Body of pancreas (tissue), 4 donors: ENCODE results near the gene RAVER1.

Experiments
- POLR2A ChIP-seq, 3 donors: fragments of 450-650 bp; IDR thresholded peaks; one replicate each; pipeline ENCODE4 v1.6.1; 2016; ENCODE audit warnings: antibody characterized with exemption in 3 of 3, mild to moderate bottlenecking in 2 of 3
- TF ChIP-seq, protein P1 (sequence below), 7 experiments: fragments of 450-650 bp in 4 of 7; fragments of 200-600 bp in 3 of 7; sonication (generic) in 3 of 7; IDR thresholded peaks; one replicate each; pipeline ENCODE4 v1.5.1; 2016 to 2019; ENCODE audit warnings: antibody characterized with exemption in 7 of 7

DNA sequence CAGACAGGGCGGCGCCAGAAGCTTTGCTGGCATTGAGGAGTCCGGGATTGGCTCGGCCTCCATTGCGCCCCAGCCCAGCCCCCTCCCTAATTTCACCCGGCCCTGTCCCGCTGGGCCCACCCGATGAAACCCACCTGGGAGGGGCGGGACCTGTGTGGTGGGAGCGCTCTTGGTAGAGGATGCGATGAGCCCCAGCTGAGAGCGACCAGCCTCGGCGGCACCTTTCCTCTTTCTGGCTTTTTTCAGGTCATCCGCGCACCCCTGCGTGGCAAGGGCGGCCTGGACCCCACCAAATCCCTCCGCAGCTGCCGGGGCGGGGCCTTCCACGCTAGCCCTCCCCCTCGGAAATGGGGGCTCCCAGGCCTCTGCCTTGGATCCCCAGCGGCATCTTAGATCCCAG lies 23.9 kb downstream of the RAVER1 start, which contains the start of gene ZGLP1:
- no peak for TF ChIP-seq POLR2A (IDR thresholded peaks at IDR 0.05)
- TF ChIP-seq, protein P1, sequence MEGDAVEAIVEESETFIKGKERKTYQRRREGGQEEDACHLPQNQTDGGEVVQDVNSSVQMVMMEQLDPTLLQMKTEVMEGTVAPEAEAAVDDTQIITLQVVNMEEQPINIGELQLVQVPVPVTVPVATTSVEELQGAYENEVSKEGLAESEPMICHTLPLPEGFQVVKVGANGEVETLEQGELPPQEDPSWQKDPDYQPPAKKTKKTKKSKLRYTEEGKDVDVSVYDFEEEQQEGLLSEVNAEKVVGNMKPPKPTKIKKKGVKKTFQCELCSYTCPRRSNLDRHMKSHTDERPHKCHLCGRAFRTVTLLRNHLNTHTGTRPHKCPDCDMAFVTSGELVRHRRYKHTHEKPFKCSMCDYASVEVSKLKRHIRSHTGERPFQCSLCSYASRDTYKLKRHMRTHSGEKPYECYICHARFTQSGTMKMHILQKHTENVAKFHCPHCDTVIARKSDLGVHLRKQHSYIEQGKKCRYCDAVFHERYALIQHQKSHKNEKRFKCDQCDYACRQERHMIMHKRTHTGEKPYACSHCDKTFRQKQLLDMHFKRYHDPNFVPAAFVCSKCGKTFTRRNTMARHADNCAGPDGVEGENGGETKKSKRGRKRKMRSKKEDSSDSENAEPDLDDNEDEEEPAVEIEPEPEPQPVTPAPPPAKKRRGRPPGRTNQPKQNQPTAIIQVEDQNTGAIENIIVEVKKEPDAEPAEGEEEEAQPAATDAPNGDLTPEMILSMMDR (IDR thresholded peaks at IDR 0.05): no peak
